Kidney (tissue), 14 donors: ENCODE measurements around the gene ADAMTSL2. TPM values are rescaled to one million over a fixed set of nuclear protein-coding genes. Genes with fewer than 3 reads are reported as not detected.

Source experiments
- DNase-seq, 5 donors: peaks; one replicate each; pipeline ENCODE4 v3.0.0-alpha.2; 2013 to 2020
- FAIRE-seq: peaks from 2 replicates; lab custom pipeline; 2012; peaks lifted over from hg19 to GRCh38; lab: Jason Lieb, UNC
- H3K27ac ChIP-seq, 2 donors: one replicate each; pipeline ENCODE4 v1.7.0; 2013; ENCODE audit warnings: low read depth in 2 of 2, low read length in 2 of 2, inconsistent platforms in 1 of 2
- H3K27me3 ChIP-seq: one replicate; pipeline ENCODE4 v1.7.1; 2013; ENCODE audit warnings: low read length, inconsistent platforms; ENCODE audit not compliant: control insufficient read depth, insufficient read depth
- H3K36me3 ChIP-seq, 3 donors: one replicate each; pipeline versions ENCODE4 v1.7.0 to v1.7.1; 2013; ENCODE audit warnings: low read length in 3 of 3, control low read depth in 1 of 3, inconsistent platforms in 1 of 3; ENCODE audit not compliant: insufficient read depth in 3 of 3, control insufficient read depth in 2 of 3
- H3K4me1 ChIP-seq, 3 donors: one replicate each; pipeline versions ENCODE4 v1.7.0 to v1.7.1; 2013; ENCODE audit warnings: low read length in 3 of 3, inconsistent platforms in 1 of 3, low read depth in 1 of 3; ENCODE audit not compliant: control insufficient read depth in 2 of 3, insufficient read depth in 2 of 3
- H3K4me3 ChIP-seq, 3 donors: one replicate each; pipeline versions ENCODE4 v1.7.0 to v1.8.1; 2013; ENCODE audit warnings: low read length in 3 of 3, control low read depth in 1 of 3, inconsistent platforms in 1 of 3
- H3K9ac ChIP-seq, 3 donors: one replicate each; pipeline versions ENCODE4 v1.7.0 to v1.7.1; 2013; ENCODE audit warnings: low read length in 3 of 3, control low read depth in 1 of 3, inconsistent platforms in 1 of 3
- H3K9me3 ChIP-seq, 3 donors: one replicate each; pipeline versions ENCODE4 v1.7.0 to v1.7.1; 2013; ENCODE audit warnings: low read length in 3 of 3, control low read depth in 1 of 3, inconsistent platforms in 1 of 3; ENCODE audit not compliant: control insufficient read depth in 2 of 3, insufficient read depth in 1 of 3
- intact Hi-C: fragments of 100-400 bp; cut with DNase I; formaldehyde crosslinking; loops from one replicate; pipeline ENCODE4 v1.11.1; 2022
- polyA plus RNA-seq: library from polyadenylated mRNA; stranded (reverse); fragments of 350-450 nt; fragmentation: Illumina TruSeq; extraction: RNeasy Lipid Tissue Mini Kit (QIAGEN cat#74804); gene quantifications from one replicate; pipeline ENCODE4 v1.2.3, GENCODE V29; 2014; ENCODE audit warnings: low read depth, low replicate concordance; ENCODE audit not compliant: insufficient read depth
- total RNA-seq: library from RNA; stranded (reverse); fragmentation: NEBNext Ultra II Directional; extraction: Animal tissue kit (Norgen Biotek cat#: 25700); gene quantifications from one replicate; pipeline ENCODE4 v1.2.1, GENCODE V29; 2021
- TF ChIP-seq, protein P1 (sequence below): IDR thresholded peaks from 3 replicates; pipeline ENCODE4 v1.5.1; 2012; ENCODE audit warnings: mild to moderate bottlenecking, moderate library complexity, borderline replicate concordance; ENCODE audit not compliant: insufficient read depth; ENCODE audit errors: extremely low read depth
- donor health status: control.
- donor health status: control.
- donor health status: control.
- donor health status: control.
- donor health status: control.
- donor health status: DM: yes; HTN: yes; CAD: no.
- donor health status: Normal renal cell carcinoma (clear cell type).

Gene ADAMTSL2
- total and polyA plus RNA-seq, 2 donors from 2014 or later, result 20.0 to 32.1 TPM

DNA sequence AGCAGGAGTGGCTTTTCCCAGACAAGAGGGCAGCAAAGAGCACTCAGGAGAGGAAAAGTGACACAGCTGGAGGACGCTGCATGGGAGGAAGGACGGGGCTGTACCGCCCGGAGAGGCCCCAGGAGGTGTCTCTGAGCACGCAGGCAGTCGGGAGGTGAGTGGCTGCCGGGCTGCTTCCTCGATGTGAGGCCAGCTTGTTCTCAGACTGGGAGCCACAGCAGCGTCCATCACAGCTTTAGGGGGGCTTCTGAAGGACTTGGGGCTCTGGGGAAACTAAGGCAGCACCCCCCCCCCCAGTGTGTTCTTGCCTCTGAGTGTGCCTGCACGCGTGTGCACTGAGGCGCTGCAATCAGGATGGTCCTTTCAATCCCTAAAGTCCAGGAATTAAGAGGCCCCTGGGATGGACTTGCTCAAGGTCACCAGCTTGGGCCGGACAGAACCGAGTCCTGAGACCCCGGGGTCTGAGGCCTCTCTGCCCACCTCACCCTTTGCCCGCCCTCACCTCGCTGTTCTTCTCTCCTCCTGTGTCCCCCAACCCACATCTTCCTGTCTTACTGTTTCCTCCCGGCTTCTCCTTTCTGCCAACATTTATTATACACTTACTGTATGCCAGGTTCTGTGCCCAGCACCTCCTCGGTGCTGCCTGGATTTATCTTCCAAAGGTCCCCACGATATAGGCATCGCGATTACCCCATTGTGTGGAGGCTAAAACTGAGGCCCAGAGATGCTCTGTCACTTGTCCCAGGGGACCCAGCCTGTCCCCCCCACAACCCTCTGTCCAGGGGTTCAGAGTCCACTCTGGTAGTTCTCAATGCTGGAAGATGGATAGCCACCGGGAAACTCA lies 41.7 kb downstream of the ADAMTSL2 start:
- Histone ChIP-seq H3K4me1 (peaks cover 0 to 2% (median 0%) of the 10 kb centered on the region in 3 donors), H3K27ac (peak overlapping the region in 1 of 2 donors; percentile 60), H3K36me3 (no peaks in the 10 kb centered on the region), H3K9ac (no peak overlapping the region), H3K27me3 (peaks cover 3% of the 10 kb centered on the region), H3K4me3 (no peak overlapping the region), H3K9me3 (no peaks in the 10 kb centered on the region)
- FAIRE-seq (no peak), DNase-seq (peak in 3 of 5 donors; percentile 16 to 43 (median 17))
- intact Hi-C loops, result no loop called here
- TF ChIP-seq, protein P1, sequence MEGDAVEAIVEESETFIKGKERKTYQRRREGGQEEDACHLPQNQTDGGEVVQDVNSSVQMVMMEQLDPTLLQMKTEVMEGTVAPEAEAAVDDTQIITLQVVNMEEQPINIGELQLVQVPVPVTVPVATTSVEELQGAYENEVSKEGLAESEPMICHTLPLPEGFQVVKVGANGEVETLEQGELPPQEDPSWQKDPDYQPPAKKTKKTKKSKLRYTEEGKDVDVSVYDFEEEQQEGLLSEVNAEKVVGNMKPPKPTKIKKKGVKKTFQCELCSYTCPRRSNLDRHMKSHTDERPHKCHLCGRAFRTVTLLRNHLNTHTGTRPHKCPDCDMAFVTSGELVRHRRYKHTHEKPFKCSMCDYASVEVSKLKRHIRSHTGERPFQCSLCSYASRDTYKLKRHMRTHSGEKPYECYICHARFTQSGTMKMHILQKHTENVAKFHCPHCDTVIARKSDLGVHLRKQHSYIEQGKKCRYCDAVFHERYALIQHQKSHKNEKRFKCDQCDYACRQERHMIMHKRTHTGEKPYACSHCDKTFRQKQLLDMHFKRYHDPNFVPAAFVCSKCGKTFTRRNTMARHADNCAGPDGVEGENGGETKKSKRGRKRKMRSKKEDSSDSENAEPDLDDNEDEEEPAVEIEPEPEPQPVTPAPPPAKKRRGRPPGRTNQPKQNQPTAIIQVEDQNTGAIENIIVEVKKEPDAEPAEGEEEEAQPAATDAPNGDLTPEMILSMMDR, result no peak

DNA sequence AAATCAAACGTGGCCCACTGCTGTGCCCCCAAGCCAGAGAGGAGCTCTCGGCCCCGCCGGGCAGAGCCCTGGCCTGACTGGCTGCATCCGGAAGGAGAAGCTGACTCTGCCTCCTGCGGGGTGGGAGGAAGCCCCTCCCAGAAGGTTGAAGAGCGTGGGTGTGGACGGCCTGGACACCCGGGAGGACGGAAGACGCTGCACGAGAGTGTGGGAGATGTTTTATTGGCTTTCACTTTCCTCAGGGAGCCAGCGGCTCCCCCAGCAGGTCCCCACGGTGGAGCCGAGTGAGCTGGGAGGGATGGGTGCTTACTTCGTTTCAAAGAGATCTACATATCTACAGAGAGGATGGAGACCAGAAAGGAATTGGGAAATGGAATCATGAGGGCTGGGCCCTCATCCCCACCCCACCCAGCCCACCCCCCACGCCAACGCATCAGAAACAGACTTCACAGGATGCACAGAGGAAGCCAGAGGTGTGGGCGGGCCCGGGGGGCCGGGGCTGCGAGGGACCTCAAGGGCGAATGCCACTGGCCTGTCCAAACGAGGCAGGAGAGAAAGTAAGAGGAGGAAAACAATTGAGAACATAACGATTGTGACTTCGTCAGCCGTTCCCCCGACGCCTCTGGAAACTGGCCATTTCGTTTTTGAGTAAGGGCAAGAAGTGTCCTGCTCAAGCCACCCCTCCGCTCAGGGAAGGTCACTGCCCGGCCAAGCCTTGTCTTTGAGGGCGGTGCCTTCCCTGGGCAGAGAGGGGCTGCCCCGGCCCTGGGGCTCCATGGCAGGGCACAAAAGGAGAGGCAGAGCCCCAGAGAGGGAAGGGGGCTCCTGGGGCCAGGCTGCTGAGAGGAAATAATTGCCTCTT lies 42.6 kb downstream of the ADAMTSL2 start:
- H3K9me3 ChIP-seq, result no peaks in the 10 kb centered on the region
- H3K36me3 ChIP-seq, result no peaks in the 10 kb centered on the region
- peaks cover 0 to 2% (median 0%) of the 10 kb centered on the region in 3 donors for H3K4me1 ChIP-seq
- TF ChIP-seq, protein P1, result no peak
- H3K27ac ChIP-seq, result peak overlapping the region in 1 of 2 donors; percentile 17
- FAIRE-seq (no peak), DNase-seq (peak in 3 of 5 donors; percentile 21 to 59 (median 47))
- no peak overlapping the region for H3K9ac ChIP-seq
- intact Hi-C loops, result no loop called here
- no peak overlapping the region for H3K4me3 ChIP-seq
- peaks cover 3% of the 10 kb centered on the region for H3K27me3 ChIP-seq

DNA sequence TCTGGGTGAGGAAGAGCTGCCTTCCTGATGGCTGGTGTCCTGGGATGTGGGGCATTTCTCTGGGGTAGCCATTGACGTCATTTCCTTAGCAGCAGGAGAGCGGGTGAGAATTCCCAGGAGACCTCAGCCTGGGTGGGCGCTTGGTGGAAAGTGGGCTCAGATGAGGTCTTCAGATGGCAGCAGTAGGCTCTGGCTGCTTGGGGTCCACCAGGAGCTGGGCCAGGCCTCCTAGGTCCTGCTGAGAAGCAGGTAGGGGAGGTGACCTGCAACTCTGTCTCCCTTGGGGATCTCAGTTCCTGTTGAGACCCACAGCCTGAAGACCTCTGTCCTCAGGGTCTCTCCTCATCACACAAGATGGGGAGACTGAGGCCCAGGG lies 43.2 kb downstream of the ADAMTSL2 start:
- Histone ChIP-seq H3K4me1 (peaks cover 0 to 2% (median 0%) of the 10 kb centered on the region in 3 donors), H3K27ac (no peak overlapping the region), H3K36me3 (no peaks in the 10 kb centered on the region), H3K9me3 (no peaks in the 10 kb centered on the region), H3K27me3 (peaks cover 3% of the 10 kb centered on the region), H3K4me3 (no peak overlapping the region), H3K9ac (no peak overlapping the region)
- intact Hi-C loops, result no loop called here
- no peak for FAIRE-seq
- no peak for DNase-seq
- TF ChIP-seq, protein P1, result no peak
